ENCODE data around the gene LSM14B.

GRCh38 chr20:62133051-62133845 is 11.0 kb downstream of the LSM14B start:
- no peak for TF ChIP-seq POLR2AphosphoS5 (IDR thresholded peaks at IDR 0.05; ENCODE audit: low read depth, low read length)
- no peak for TF ChIP-seq POLR2A (IDR thresholded peaks at IDR 0.05; ENCODE audit: low read depth, low read length)
- TF ChIP-seq TAF1 (IDR thresholded peaks at IDR 0.05; ENCODE audit: borderline replicate concordance, low read depth, low read length) = no peak
